SH-SY5Y (cell line): ENCODE results near the gene FBXW11.

Experiments used
- GATA2 ChIP-seq: IDR thresholded peaks from 2 replicates; pipeline ENCODE4 v1.6.1; 2011; ENCODE audit warnings: mild to moderate bottlenecking, low read depth, low read length
- GATA3 ChIP-seq: IDR thresholded peaks from 2 replicates; pipeline ENCODE4 v1.6.1; 2011; ENCODE audit warnings: low read depth, mild to moderate bottlenecking, low read length, moderate library complexity

DNA sequence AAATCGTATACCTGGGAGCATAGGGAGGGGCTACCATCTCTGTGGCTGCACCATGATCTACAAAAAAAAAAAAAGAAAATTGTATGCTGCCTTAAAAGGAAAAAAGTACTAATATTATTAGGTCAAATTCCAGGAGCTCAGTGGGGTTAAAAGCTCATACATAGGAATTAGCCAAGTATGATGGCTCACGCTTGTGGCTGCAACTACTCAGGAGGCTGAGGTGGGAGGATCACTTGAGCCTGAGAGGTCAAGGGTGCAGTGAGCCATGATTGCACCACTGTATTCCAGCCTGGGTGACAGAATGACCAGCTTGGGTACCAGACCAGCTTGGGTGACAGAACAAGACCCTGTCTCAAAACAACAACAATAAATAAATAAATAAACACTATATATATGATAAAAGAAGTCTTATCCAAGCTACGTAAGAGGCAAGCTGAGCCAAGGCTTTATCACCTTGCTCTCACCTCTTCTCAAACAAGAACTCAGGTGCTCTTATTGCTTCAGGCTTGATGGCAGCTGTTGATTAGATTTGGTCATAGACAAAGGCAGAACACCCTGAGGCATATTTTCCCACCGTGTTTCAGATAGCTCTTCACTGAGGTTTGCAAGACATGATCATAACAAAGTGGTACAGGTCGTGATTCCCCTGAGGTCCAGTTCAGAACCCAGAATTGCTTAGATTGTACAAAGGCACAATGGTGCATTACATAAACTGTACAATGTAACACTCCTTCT is 3.3 kb upstream of the FBXW11 start:
- TF ChIP-seq GATA2 (no peak), GATA3 (no peak)
